Smooth muscle cell (in vitro differentiated cells): ENCODE measurements around the gene PNLIPRP2. TPM values are rescaled to one million over a fixed set of nuclear protein-coding genes. Genes with fewer than 3 reads are reported as not detected.
A peak's percentile ranks its signal among the peaks of the same experiment; 100 is the strongest.

ENCODE experiments used
- DNase-seq: peaks from one replicate; lab custom pipeline; 2025; ENCODE audit not compliant: unreplicated experiment; lab: John Stamatoyannopoulos, UW
- H2AFZ ChIP-seq: fragments of 200-600 bp; sonication (generic); 2 replicates; pipeline ENCODE4 v1.6.0; 2016; ENCODE audit warnings: antibody characterized with exemption, low read depth, mild to moderate bottlenecking
- H3F3A ChIP-seq: fragments of 200-600 bp; sonication (generic); 2 replicates; pipeline ENCODE4 v1.6.0; 2017; ENCODE audit warnings: antibody characterized with exemption, low read depth
- H3K27ac ChIP-seq: fragments of 200-600 bp; sonication (generic); 2 replicates; pipeline ENCODE4 v1.5.1; 2016; ENCODE audit warnings: low read depth, mild to moderate bottlenecking
- H3K27me3 ChIP-seq: fragments of 200-600 bp; sonication (generic); 2 replicates; pipeline ENCODE4 v1.6.1; 2016; ENCODE audit warnings: low read depth, mild to moderate bottlenecking
- H3K36me3 ChIP-seq: fragments of 200-600 bp; sonication (generic); 2 replicates; pipeline ENCODE4 v1.5.1; 2016; ENCODE audit warnings: low read depth
- H3K4me1 ChIP-seq: fragments of 200-600 bp; sonication (generic); 2 replicates; pipeline ENCODE4 v1.5.1; 2016; ENCODE audit warnings: low read depth
- H3K4me2 ChIP-seq: fragments of 200-600 bp; sonication (generic); 2 replicates; pipeline ENCODE4 v1.6.0; 2016; ENCODE audit warnings: mild to moderate bottlenecking
- H3K4me3 ChIP-seq: fragments of 200-600 bp; sonication (generic); 2 replicates; pipeline ENCODE4 v1.5.1; 2016; ENCODE audit warnings: mild to moderate bottlenecking
- H3K79me2 ChIP-seq: fragments of 200-600 bp; sonication (generic); 2 replicates; pipeline ENCODE4 v1.6.0; 2016; ENCODE audit warnings: low read depth, mild to moderate bottlenecking
- H3K9ac ChIP-seq: fragments of 200-600 bp; sonication (generic); 2 replicates; pipeline ENCODE4 v1.6.0; 2016; ENCODE audit warnings: low read depth
- H3K9me3 ChIP-seq: fragments of 200-600 bp; sonication (generic); replicated peaks from 2 replicates; pipeline ENCODE4 v1.5.1; 2016; ENCODE audit warnings: low read depth
- H4K20me1 ChIP-seq: fragments of 200-600 bp; sonication (generic); 2 replicates; pipeline ENCODE4 v1.6.0; 2016; ENCODE audit warnings: low read depth
- whole genome bisulfite sequencing: methylation state at CpG from one replicate; pipeline ENCODE4 v1.1.7; 2016; ENCODE audit warnings: low lambda C conversion rate; 5-methylcytosine and 5-hydroxymethylcytosine counted together
- polyA plus RNA-seq: library from polyadenylated mRNA; unstranded; fragments of >200 nt; fragmentation: Nextera tagmentation; extraction: Ambion mirVana; gene quantifications from 2 replicates; pipeline ENCODE4 v1.2.1, GENCODE V29; 2016
- total RNA-seq: library from RNA; depleted of rRNA; stranded (reverse); fragments of >200 nt; gene quantifications from 2 replicates; pipeline ENCODE4 v1.2.3, GENCODE V29; 2014
- TF ChIP-seq, protein P1 (sequence below): fragments of 200-600 bp; sonication (generic); IDR thresholded peaks from 2 replicates; pipeline ENCODE4 v1.5.1; 2017; ENCODE audit warnings: borderline replicate concordance, mild to moderate bottlenecking, antibody characterized with exemption; ENCODE audit not compliant: insufficient read depth, poor library complexity, severe bottlenecking

PNLIPRP2 gene
- total and polyA plus RNA-seq, 2 experiments from 2014 or later, result not detected

DNA sequence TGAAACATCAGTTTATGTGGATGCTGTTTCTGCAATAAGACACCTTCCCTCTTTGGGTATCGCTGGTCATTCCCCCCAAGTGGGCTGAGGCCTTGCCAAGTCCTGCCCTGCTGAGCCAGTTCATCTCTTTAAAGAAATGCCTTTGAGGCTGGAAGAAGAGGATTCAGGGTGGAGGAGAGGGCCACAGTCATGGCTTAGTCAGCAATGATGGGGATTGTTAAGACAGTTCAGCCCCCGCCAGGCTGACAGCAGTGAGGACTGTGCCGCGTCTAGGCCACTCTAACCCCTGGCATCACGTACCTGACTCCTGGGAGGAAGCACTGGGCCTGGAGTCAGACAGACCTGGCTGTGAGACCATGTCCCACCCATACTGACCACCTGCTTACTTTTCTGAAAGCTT is 48.3 kb downstream of the PNLIPRP2 start:
- no peak overlapping the region for H2AFZ ChIP-seq
- WGBS, result 67% methylated on average over 5 of the region's 5 CpGs
- no peak overlapping the region for H3K4me2 ChIP-seq
- H3K27me3 ChIP-seq, result no peaks in the 10 kb centered on the region
- H4K20me1 ChIP-seq, result no peaks in the 10 kb centered on the region
- no peaks in the 10 kb centered on the region for H3F3A ChIP-seq
- H3K4me1 ChIP-seq, result peaks cover 10% of the 10 kb centered on the region
- H3K27ac ChIP-seq, result no peak overlapping the region
- H3K9me3 ChIP-seq, result no peaks in the 10 kb centered on the region
- no peaks in the 10 kb centered on the region for H3K79me2 ChIP-seq
- TF ChIP-seq, protein P1, sequence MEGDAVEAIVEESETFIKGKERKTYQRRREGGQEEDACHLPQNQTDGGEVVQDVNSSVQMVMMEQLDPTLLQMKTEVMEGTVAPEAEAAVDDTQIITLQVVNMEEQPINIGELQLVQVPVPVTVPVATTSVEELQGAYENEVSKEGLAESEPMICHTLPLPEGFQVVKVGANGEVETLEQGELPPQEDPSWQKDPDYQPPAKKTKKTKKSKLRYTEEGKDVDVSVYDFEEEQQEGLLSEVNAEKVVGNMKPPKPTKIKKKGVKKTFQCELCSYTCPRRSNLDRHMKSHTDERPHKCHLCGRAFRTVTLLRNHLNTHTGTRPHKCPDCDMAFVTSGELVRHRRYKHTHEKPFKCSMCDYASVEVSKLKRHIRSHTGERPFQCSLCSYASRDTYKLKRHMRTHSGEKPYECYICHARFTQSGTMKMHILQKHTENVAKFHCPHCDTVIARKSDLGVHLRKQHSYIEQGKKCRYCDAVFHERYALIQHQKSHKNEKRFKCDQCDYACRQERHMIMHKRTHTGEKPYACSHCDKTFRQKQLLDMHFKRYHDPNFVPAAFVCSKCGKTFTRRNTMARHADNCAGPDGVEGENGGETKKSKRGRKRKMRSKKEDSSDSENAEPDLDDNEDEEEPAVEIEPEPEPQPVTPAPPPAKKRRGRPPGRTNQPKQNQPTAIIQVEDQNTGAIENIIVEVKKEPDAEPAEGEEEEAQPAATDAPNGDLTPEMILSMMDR, result no peak
- H3K9ac ChIP-seq, result no peak overlapping the region
- H3K4me3 ChIP-seq, result peak overlapping the region; percentile 56
- DNase-seq, result no peak
- no peaks in the 10 kb centered on the region for H3K36me3 ChIP-seq

DNA sequence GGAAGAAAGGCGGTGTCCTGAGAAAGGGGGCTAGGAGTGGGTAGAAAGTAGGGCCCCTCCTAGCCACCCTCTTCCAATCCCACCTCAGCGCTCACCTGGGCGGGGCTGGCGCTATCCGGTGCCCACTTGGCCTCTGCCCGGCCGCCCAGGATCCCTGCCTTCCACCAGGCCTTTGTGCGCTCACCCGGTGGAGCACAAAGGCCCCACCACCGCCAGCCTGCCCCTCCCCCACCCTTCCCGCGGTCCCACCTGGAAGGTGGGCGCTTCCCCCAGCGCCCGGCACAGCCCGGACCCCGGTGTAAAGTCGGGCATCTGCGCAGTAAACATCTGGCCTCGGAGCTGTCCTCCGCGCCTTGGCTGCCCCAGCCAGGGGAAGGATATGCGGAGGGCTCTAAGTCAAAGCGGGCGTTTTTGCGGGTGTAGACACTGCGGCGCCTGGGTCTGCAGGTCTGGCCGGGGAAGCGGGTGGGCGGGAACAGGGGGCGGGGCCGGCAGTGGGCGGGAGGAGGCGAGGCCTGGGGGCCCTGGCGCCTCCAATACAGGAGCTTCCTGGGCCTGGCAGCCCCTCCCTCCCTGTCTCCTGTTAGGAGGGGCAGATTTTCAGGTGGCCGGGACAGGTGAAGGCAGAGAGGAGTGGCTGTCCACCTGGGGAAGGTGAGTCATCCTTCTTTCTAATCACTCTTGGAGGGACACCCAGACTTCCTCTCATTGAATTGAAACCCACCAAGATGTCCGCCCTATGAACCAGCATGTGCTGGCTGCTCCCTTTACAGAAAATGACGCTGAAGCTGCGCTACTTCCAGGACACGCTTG is 49.3 kb downstream of the PNLIPRP2 start:
- no peaks in the 10 kb centered on the region for H3K36me3 ChIP-seq
- peak overlapping the region; percentile 85 for H3K4me2 ChIP-seq
- peaks cover 10% of the 10 kb centered on the region for H3K4me1 ChIP-seq
- no peak overlapping the region for H2AFZ ChIP-seq
- no peaks in the 10 kb centered on the region for H4K20me1 ChIP-seq
- no peaks in the 10 kb centered on the region for H3K9me3 ChIP-seq
- DNase-seq, result no peak
- TF ChIP-seq, protein P1, result no peak
- 14% methylated on average over 39 of the region's 41 CpGs for WGBS
- H3F3A ChIP-seq, result no peaks in the 10 kb centered on the region
- H3K27ac ChIP-seq, result no peak overlapping the region
- H3K9ac ChIP-seq, result no peak overlapping the region
- H3K4me3 ChIP-seq, result peak overlapping the region; percentile 56
- H3K27me3 ChIP-seq, result no peaks in the 10 kb centered on the region
- H3K79me2 ChIP-seq, result no peaks in the 10 kb centered on the region

DNA sequence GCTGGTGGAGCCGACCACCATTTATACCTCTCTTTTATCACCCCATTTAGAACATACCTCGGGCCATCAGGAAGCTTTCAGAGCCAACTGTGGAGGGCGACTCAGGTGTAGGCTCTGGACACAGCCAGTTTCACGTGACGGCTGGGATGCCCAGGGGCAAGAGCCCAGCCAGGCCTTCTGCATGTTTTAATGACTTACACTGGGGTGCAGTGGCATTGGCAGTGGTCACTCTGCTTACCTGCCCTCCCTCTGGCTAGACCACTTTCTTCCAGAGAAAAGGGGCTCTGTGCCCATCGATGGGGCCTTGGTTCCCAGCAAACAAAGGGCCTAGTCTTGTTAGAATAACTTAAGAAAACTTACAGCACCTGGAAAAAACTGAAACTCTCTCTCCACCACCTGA is 50.0 kb downstream of the PNLIPRP2 start:
- Histone ChIP-seq H3K9me3 (no peaks in the 10 kb centered on the region), H2AFZ (no peak overlapping the region), H3K4me3 (no peak overlapping the region), H3K4me2 (no peak overlapping the region), H3K27ac (no peak overlapping the region), H3F3A (no peaks in the 10 kb centered on the region), H3K36me3 (no peaks in the 10 kb centered on the region), H4K20me1 (no peaks in the 10 kb centered on the region), H3K9ac (no peak overlapping the region), H3K4me1 (peaks cover 10% of the 10 kb centered on the region), H3K27me3 (no peaks in the 10 kb centered on the region), H3K79me2 (no peaks in the 10 kb centered on the region)
- WGBS, result 85% methylated on average over 6 of the region's 6 CpGs
- TF ChIP-seq, protein P1, result no peak
- no peak for DNase-seq
